ENCODE results near the gene XPO4.

XPO4 gene

DNA sequence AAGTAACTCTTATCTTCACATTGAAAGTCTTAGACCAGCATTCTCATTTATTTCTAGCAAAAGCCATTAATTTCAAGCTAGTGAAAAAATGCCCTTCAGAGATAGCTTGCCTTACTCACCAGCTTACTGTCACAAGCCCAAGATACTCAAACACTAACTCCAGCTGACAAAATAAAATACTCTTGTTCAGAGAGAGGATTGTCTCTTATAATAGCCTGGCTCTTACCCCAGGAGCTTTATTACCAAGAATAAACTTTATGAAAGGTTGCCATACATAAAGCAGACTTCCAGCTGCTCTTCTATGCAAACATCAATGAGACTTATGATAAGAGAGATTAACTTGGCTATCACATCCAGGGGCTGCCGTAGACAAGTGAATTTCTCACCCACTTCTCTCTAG, 53.6 kb downstream of the XPO4 start:
- TF ChIP-seq, protein P1, sequence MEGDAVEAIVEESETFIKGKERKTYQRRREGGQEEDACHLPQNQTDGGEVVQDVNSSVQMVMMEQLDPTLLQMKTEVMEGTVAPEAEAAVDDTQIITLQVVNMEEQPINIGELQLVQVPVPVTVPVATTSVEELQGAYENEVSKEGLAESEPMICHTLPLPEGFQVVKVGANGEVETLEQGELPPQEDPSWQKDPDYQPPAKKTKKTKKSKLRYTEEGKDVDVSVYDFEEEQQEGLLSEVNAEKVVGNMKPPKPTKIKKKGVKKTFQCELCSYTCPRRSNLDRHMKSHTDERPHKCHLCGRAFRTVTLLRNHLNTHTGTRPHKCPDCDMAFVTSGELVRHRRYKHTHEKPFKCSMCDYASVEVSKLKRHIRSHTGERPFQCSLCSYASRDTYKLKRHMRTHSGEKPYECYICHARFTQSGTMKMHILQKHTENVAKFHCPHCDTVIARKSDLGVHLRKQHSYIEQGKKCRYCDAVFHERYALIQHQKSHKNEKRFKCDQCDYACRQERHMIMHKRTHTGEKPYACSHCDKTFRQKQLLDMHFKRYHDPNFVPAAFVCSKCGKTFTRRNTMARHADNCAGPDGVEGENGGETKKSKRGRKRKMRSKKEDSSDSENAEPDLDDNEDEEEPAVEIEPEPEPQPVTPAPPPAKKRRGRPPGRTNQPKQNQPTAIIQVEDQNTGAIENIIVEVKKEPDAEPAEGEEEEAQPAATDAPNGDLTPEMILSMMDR (IDR thresholded peaks at IDR 0.05; ENCODE audit: borderline replicate concordance, control extremely low read depth, extremely low read depth, insufficient read depth, missing control alignments), result no peak
- no peak for DNase-seq (ENCODE audit: low spot score)
- in situ Hi-C loops (cut with MboI; ENCODE audit: low sequenced_read_pairs, unreplicated experiment), result no loop called here

DNA sequence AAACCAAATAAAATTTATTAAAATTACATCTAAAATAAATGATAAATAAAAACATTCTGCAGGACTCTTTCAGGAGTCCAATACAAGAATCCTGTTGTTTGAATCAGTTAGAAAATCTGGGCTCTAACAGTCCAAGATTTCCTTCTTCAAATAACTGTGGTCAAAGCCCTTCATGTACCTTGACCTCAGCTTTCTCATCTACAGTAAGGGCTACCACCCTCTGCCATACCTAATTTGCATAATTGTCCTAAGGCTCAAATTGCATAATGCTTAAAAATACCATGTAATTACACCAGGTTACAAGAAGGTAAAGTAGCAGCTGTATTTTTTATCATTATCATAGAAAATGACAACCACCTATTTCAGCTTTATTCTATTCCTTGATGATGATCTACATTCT, 54.3 kb downstream of the XPO4 start:
- TF ChIP-seq, protein P1 (IDR thresholded peaks at IDR 0.05; ENCODE audit: borderline replicate concordance, control extremely low read depth, extremely low read depth, insufficient read depth, missing control alignments), result no peak
- DNase-seq (ENCODE audit: low spot score), result no peak
- in situ Hi-C loops (cut with MboI; ENCODE audit: low sequenced_read_pairs, unreplicated experiment), result no loop called here

DNA sequence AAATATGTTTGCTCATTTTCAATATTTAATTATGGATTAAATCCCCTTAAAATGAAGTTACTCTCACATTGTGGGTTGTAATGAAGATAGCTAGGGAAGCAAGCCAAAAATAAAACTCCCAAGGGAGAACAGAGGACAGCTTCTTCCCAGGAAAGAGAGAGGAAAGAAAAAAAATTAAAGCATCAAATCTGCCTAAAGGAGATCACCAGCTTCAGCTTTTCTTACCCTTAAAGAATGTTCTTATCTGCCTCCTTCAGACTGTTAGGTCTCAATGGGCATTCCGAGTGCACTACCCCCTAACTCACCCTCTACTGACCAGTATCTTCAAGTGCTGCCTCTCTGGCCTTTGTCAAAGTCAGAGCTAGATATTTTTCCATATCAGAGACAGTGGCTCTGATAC, 55.2 kb downstream of the XPO4 start:
- TF ChIP-seq, protein P1 (IDR thresholded peaks at IDR 0.05; ENCODE audit: borderline replicate concordance, control extremely low read depth, extremely low read depth, insufficient read depth, missing control alignments), result no peak
- in situ Hi-C loops (cut with MboI; ENCODE audit: low sequenced_read_pairs, unreplicated experiment), result no loop called here
- no peak for DNase-seq (ENCODE audit: low spot score)

DNA sequence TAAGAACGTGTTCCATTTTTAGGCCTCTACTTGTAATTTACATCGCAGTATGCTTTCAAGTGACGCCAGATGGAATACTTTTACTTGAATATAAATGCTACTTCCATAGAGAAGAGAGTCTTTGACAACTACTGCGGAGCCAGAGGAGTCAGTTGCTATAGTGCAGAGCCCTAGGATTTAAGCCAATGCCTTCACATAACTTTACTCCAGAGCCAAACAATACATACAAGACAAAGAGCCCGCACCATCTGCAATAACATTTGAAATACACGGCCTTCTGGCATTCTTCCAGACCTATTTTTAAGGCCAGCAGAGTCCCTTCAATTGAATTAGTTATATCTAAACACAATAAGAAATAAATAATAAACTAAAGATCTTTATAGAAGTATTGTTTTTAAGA, 59.4 kb downstream of the XPO4 start:
- in situ Hi-C loops (cut with MboI; ENCODE audit: low sequenced_read_pairs, unreplicated experiment), result no loop called here
- DNase-seq (ENCODE audit: low spot score), result no peak
- TF ChIP-seq, protein P1 (IDR thresholded peaks at IDR 0.05; ENCODE audit: borderline replicate concordance, control extremely low read depth, extremely low read depth, insufficient read depth, missing control alignments), result no peak

DNA sequence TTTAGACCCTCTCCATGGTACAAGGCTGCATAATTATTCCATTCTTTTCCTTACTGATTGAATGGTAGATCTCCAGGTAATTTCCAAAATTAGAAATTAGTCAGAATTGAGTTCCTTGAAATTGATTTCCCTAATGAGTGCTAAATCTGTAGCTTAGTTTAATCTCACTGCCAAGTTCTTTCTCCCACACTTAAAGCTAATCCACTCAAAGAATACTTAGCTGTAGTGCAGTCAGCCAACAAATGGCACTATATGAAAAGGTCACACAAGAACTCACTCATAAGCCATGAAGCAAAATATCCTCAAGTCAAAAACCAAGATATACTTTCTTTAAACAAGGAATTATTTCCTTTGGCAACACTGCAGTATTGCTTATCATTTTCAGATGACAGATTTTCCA, 62.0 kb downstream of the XPO4 start:
- in situ Hi-C loops (cut with MboI; ENCODE audit: low sequenced_read_pairs, unreplicated experiment), result no loop called here
- DNase-seq (ENCODE audit: low spot score), result no peak
- TF ChIP-seq, protein P1 (IDR thresholded peaks at IDR 0.05; ENCODE audit: borderline replicate concordance, control extremely low read depth, extremely low read depth, insufficient read depth, missing control alignments), result no peak

DNA sequence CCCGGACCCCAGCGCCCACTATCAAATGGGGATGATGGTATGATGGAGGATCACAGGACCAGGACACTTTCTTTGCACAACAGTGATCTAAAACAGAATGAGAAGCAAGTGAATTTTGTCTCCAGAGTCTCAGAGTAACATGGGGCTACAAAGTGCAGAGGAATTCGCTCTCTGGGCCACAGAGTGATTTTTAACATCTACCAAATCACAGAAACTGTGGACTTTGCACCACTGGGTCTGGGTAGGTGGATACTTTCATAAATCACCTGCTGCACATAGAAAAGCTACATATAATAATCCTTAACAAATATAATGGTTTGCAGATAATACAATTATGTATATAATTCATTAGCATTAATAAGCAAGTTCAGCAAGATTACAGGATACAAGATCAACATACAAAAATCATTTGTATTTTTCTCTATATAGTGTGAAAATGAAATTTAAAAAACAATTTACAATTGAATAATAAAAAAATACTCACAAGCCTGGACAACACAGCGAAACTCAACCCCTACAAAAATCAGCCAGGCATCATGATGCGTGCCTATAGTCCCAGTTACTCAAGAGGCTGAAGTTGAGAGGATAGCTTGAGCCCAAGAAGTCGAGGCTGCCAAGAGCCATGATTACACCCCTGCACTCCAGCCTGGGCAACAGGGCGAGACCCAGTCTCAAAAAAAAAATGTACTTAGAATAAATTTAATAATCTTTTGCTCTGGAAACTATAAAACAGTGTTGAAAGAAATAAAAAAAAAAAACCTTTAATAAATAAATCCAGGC, 68.5 kb downstream of the XPO4 start:
- TF ChIP-seq, protein P1 (IDR thresholded peaks at IDR 0.05; ENCODE audit: borderline replicate concordance, control extremely low read depth, extremely low read depth, insufficient read depth, missing control alignments), result no peak
- in situ Hi-C loops (cut with MboI; ENCODE audit: low sequenced_read_pairs, unreplicated experiment), result no loop called here
- no peak for DNase-seq (ENCODE audit: low spot score)
